T47D (cell line): ENCODE data around the gene ZNF618.
"Not testable (repeated sequence)": the region's sequence is repeated elsewhere in the genome, so short reads cannot be mapped to it uniquely, and the experiment has no call there.

Source experiments
- DNase-seq, 2 experiments: peaks; one replicate each; pipeline versions ENCODE4 v3.0.0 to v3.0.0-alpha.2; 2011 to 2012; ENCODE audit warnings: low read depth in 1 of 2, low spot score in 1 of 2
- JUND ChIP-seq: IDR thresholded peaks from 2 replicates; pipeline ENCODE4 v1.6.1; 2012; ENCODE audit warnings: low read depth
- in situ Hi-C: cut with HindIII; loops from 2 replicates; pipeline ENCODE4 v1.10.0; 2016; ENCODE audit warnings: low sequenced_read_pairs, low pct_unique_long_range_greater_than_20kb

The ZNF618 gene

GRCh38 chr9:114078781-114079156 is 202.7 kb downstream of the ZNF618 start:
- in situ Hi-C loops, result no loop called here
- TF ChIP-seq JUND, result no peak
- DNase-seq, result no peak

DNA sequence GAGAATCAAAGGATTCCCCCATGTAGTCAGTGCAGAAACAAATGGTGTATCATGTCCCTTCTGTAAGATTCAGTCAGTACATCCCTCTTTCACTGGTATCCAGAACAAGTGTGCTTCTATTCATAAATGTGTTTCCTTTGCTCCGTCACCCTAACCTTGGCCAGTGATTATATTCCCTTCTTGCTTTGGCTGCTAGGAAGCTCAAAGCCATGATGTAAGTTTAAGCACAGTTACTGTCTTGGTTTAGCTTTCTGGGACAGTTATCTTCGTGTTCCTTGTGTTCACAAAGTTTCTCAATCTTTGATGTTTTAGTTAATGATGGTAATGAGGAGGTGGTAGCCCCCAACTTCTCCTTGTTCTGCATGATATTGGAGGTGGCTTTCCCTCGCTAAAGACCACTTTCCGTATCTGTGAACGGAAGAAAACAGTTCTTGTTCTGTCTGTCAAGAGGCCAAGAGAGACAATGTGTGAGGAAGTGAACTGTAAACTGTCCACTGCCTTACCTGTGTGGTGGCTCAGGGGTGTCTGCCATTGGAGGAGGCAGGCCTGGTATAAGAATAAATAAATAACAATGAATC is 204.2 kb downstream of the ZNF618 start:
- in situ Hi-C loops, result no loop called here
- no peak for TF ChIP-seq JUND
- DNase-seq, result no peak

GRCh38 chr9:114080773-114081440 is 204.8 kb downstream of the ZNF618 start:
- in situ Hi-C loops, result no loop called here
- peak; percentile 46 to 79 for DNase-seq
- no peak for TF ChIP-seq JUND

- in situ Hi-C loops, result no loop called here
- DNase-seq, result no peak
- TF ChIP-seq JUND, result no peak
Observed at GRCh38 chr9:114081441-114082016, 205.4 kb downstream of the ZNF618 start.

DNA sequence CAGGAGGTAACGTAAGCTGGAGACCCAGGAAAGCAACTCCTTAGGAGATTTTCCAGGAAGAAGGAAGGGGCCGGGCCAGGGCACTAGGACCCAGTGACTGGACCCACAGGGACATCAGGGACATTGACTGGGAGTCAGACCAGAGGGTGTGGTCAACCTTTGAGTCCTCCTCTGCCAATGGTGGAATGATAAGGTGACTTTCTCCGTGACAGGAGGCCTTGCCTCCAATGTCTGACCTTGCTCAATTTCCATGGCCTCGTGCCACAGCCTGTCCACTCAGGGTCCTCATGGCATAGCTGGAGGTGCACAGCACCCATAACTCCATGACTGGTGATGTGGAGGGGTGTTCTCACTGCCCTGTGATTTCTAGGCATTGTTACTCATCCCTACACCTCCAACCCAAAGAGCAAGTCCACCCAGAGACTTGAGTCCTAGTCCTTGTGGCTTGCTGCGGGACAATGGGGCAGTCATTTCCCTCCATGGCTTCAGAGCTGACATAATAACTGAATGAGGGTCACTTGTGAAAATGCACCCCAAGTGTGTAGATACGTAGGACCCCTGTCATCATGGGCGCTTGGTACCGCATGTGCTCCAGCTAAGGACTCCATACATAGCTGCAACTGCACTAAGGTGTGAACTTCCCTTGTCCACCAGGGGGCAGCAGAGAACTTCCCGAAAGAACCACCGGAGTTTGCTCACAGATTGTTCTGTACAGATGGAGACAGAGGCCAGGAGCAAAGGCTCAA is 206.1 kb downstream of the ZNF618 start:
- TF ChIP-seq JUND, result no peak
- in situ Hi-C loops, result no loop called here
- DNase-seq, result peak; percentile 90 to 95

GRCh38 chr9:114082763-114083412 is 206.8 kb downstream of the ZNF618 start:
- DNase-seq, in situ Hi-C loops: not testable (repeated sequence)

- no peak for DNase-seq
Observed at GRCh38 chr9:114083666-114084065, 207.6 kb downstream of the ZNF618 start.

GRCh38 chr9:114084282-114085073 is 208.4 kb downstream of the ZNF618 start:
- DNase-seq, result no peak
- no peak for TF ChIP-seq JUND
- in situ Hi-C loops, result no loop called here

More at GRCh38 chr9:114083666-114084065, 207.6 kb downstream of the ZNF618 start:
- no peak for TF ChIP-seq JUND
- in situ Hi-C loops, result no loop called here

- in situ Hi-C loops, result no loop called here
- DNase-seq, result no peak
- TF ChIP-seq JUND, result no peak
Observed at GRCh38 chr9:114085387-114085789, 209.3 kb downstream of the ZNF618 start.

GRCh38 chr9:114086009-114086408 is 209.9 kb downstream of the ZNF618 start:
- no peak for TF ChIP-seq JUND
- DNase-seq, result peak in 1 of 2 experiments; percentile 30
- in situ Hi-C loops, result no loop called here

DNA sequence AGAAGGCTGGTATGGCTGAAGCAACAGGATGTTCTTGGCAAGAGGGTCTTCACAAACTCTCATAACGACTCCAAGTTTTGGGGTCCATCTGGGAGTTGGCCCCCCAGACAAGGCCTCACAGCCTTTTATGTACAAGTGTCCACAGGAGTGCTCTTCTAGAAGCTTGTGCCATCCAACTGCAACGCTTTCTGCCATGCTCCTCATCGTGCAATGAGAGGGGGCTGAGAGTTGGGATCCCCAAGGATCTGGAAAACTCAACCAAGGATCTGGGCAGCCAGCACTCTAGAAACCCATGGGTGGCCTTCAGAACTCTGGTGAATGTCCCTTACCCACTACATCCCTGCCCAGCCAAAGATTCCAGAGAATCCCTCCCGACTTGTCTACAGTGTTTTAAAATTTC is 210.5 kb downstream of the ZNF618 start:
- in situ Hi-C loops, result no loop called here
- DNase-seq, result no peak
- TF ChIP-seq JUND, result no peak

GRCh38 chr9:114087721-114088120 is 211.6 kb downstream of the ZNF618 start:
- in situ Hi-C loops, result no loop called here
- DNase-seq, result no peak

More at GRCh38 chr9:114087721-114088120, 211.6 kb downstream of the ZNF618 start:
- TF ChIP-seq JUND, result no peak
